SIG-M5 (cell line): Measurements from ENCODE around the gene CNTNAP5.

Experiments used
- DNase-seq: peaks from one replicate; lab custom pipeline; 2025; lab: John Stamatoyannopoulos, UW

CNTNAP5 gene

DNA sequence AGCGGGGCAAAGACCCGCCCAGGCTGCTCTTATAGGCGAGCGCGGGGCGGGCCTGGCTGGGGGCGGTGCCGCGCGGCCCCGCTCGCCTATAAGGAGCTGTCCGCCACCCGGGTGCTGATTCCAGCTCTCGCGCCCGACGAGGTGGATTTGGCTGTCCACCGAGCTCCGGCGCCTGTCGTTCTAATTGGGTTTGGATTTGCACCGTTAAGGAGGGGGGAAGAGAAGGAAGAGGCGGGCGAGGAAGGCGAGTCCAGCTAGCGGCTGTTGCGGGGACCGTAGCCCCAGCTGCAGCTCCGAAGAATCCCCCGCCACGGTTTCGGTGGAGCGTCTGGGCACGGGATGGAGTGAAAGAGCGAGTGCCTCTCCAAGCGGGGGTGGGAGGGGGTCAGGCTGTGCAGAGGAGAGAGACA is at the start of gene CNTNAP5:
Gene CNTNAP5 (plus strand): TSS at position 117 of the 410 bp plus-strand sequence. CDS start 364 bp downstream, outside the sequence.
- DNase-seq = no peak

DNA sequence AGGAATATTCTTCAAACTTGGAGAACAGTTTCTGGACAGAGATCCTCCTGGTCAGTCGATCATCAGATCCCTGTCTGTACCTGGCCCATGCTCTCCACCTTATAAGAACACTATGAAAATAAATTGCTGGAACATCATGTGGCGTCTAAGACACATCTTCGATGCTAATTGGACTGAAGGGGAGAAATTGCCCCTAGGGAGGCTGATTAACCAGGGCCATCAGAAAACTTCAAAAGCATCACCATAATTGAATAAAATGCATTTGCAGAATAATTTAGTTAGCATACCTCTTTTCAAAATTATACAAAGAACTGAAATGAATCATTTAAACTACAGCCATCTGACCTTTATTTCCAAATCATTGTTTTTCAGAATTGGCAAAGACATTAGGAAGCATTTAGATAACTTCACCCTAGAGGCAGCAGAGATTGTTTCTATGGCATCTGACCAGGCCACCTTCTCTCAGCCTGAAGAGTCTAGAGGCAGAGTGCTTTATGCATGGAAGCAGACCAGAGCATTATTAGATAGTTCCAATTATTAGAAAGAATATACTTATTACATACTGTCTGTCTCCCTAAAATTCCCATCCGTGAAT is 48.9 kb upstream of the CNTNAP5 start:
- no peak for DNase-seq

GRCh38 chr2:123993728-123994323 is 31.3 kb upstream of the CNTNAP5 start:
- no peak for DNase-seq

- DNase-seq = no peak
These were observed 25.4 kb upstream of the CNTNAP5 start for GRCh38 chr2:123999681-124000080.

DNA sequence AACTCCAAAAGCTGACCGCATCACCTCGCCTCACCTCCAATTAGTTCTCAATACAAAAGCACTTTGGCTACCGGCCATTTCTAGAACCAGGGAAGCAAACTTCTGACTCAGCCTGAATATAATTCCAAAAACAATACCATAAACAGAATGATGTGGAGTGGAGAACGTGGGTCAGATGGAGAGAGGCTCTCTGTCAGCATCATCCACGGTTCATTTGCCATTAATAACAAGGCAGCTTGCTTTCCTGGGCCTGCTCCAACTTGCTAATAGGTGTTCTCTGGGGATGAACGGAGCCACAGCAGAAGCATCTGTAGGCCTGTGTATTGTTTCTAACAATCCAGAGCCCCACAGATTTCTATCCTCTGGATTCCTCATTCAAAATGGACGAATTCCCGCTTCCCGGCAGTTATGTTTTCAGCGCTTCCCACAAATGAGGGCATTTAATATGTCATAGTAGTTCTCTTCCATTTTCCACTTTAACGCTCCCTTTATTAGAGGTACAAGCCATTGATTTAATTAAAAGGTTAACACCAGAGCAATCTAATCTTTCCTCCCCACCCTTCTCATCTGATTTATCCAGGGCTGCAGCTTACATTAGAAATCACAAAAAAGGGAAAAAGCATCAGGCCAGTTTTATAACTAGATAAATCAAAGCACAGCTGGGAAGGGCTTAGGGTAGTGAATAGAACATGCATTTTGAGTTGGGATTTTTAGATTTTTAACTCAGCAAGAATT is 23.2 kb upstream of the CNTNAP5 start:
- no peak for DNase-seq

DNA sequence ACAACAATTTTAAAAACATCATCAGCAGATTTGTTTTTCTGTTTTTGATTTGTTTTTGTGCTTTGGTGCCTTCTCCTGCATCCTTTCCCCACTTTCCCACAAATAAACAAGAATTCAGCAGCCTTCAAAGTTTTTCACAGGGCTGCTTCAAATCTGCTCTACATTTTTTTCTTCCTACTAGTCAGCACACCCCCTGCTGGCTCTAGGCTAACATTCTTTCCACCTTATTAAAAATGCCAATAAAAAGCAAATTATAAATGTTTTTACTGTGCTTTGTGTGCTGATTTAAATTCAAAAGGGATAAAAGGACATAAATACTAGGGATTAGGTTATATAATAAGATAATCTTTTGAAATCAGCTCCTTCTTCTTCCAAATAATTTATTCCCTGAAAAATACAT is 6.2 kb upstream of the CNTNAP5 start:
- no peak for DNase-seq

- no peak for DNase-seq
These were observed 421 bp upstream of the CNTNAP5 start for GRCh38 chr2:124024561-124025170.

DNA sequence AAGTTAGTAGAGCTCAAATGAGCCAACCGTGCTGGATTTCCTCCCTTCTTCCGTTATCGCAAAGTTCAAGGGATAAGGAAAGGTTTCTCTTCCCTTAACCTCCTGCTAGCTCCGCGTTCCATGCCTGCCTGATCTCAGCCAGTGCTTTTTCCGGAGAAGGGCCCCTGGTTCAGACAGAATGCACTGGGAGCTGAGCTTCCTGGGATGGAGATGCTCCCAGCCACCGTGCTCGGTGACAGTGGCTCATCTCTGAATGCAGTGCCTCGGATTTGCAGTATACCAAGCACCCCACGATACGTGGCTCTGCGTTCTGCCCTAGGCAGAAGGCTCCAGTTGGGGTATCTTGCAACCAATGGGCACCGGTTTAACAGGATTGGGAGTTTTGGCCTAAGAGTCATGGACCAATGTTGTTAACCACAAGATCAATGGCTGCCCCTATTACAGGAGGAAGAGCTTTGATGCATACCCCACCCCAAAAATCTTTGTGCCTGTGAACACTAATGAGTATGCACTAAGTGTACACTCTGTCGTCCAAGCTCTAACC is 876 bp downstream of the CNTNAP5 start:
- no peak for DNase-seq

DNA sequence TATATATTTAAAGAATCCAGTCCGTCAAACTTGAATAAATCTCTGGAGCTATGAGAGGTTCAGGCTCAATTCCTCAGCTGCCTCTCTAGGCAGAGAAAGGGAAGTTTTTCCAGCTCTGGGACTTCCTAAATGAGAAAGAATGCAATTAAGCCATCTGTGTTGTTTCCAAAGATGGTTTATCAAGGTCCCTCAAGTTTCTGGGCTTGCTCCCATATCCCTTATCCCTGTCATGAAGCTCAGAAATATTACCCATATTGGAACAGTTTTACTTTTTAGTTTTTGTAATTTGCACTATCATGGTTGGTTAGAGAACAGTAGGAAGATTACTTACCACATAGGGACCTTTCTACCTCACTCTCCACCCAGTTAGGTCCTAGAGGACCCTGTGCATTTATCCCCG is 1.4 kb downstream of the CNTNAP5 start:
- DNase-seq = no peak

- DNase-seq = no peak
These were observed 2.1 kb downstream of the CNTNAP5 start for GRCh38 chr2:124027182-124027581.

DNA sequence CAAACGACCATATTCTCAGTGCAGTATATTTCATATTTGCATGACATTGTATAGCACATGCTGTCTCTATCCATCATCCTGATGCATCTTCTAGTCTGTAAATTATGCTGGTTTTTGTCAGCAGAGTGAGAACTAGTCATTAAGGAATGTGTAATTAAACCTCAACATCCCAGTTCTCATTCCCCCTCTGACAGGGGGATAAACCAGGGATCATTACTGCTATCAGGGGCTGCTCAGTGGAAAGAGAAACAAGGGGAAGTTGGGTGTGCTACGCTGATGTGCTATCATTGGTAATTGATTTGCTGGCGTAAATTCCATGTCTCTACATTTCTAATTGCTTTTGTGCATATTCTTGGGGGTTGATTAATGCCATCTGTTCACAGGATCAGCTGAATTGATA is 7.7 kb downstream of the CNTNAP5 start:
- DNase-seq = no peak

GRCh38 chr2:124034265-124034664 is 9.2 kb downstream of the CNTNAP5 start:
- no peak for DNase-seq

GRCh38 chr2:124035001-124035400 is 9.9 kb downstream of the CNTNAP5 start:
- DNase-seq = no peak

GRCh38 chr2:124039032-124039431 is 13.9 kb downstream of the CNTNAP5 start:
- no peak for DNase-seq

- no peak for DNase-seq
These were observed 14.7 kb downstream of the CNTNAP5 start for GRCh38 chr2:124039762-124040291.

DNA sequence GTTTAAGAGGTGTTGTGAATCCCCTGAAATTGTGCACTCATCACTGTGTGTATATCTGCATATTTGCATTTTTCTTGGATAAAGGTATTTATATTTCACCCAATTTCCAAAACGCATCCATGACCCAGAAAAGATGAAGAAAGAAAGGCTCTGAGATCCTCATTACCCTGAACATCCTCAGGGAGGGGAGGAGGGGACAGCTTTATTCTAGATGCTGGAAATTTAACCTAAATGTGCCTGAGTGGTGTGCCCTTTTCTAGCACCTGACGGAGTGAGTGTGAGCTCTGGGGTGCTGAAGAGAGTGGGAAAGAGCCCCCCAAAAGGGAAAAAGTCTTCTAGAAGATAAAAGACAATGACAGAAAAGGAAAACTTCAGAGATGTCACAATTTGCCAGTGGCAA is 20.8 kb downstream of the CNTNAP5 start:
- no peak for DNase-seq

GRCh38 chr2:124046332-124046731 is 21.2 kb downstream of the CNTNAP5 start:
- no peak for DNase-seq

- no peak for DNase-seq
These were observed 23.0 kb downstream of the CNTNAP5 start for GRCh38 chr2:124048102-124048501.

- no peak for DNase-seq
These were observed 23.6 kb downstream of the CNTNAP5 start for GRCh38 chr2:124048664-124049063.

GRCh38 chr2:124049136-124049535 is 24.0 kb downstream of the CNTNAP5 start:
- no peak for DNase-seq

GRCh38 chr2:124050833-124051497 is 25.9 kb downstream of the CNTNAP5 start:
- DNase-seq = no peak

DNA sequence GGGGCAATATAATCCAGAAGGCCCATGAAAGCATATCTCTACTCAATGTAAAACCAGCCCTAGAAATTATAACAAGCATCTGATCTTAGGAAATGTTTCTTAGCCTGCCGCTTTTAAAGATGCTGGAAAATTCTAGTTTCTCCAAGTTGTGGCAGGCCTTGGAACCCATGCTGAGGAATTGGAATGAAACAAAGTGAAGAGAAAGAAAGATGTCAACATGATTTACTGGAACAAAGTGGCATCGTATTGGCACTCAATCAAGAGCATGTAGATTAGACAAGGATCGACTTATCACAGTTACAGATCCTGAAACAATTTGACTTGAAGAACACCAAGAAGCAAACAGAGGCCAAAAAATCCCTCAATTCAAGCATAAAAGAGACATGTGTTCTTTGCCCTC is 28.7 kb downstream of the CNTNAP5 start:
- no peak for DNase-seq
